ENCODE measurements around the gene ADCY7.

The ADCY7 gene

DNA sequence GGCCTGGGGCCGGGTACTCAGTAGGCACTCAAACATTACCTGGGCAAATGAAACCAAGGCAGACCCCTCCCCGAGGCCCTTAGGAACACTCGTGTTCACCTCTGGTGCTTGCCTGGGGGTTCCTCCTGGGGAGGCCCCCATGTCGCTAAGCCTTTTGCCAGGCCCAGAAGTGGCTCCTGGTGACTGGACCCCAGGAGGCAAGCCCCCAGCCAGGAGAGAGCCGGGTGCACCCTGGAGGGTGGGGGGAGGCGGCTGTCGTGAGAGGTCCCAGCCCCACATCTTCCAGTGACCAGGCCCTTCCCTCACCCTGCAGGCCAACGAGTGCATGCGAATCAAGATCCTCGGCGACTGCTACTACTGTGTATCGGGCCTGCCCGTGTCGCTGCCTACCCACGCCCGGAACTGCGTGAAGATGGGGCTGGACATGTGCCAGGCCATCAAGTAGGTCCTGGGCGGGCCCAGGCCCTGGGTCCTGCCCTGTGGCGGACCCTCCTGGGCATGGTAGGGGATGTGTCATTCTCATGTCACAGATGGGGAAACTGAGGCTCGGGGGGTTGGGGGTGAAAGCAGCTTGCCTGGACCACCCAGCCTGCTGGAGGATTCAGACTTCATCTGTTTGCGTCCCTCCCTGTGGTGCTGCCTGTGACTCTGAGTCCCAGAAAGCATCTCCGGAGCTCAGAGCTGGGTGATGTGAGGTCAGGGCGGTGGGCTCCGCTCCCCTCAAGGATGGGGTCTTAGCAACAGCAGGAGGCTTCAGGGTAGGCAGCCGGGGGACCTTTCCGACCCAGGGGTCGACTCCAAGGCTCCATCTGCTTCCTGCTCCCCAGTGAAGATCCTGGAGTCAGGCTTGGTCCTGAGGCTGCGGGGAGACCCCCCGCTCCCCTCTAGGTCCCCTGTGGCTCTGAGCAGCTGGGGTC, 32.5 kb downstream of the ADCY7 start:
- no peak for DNase-seq (ENCODE audit: low read depth in 2 of 2)

DNA sequence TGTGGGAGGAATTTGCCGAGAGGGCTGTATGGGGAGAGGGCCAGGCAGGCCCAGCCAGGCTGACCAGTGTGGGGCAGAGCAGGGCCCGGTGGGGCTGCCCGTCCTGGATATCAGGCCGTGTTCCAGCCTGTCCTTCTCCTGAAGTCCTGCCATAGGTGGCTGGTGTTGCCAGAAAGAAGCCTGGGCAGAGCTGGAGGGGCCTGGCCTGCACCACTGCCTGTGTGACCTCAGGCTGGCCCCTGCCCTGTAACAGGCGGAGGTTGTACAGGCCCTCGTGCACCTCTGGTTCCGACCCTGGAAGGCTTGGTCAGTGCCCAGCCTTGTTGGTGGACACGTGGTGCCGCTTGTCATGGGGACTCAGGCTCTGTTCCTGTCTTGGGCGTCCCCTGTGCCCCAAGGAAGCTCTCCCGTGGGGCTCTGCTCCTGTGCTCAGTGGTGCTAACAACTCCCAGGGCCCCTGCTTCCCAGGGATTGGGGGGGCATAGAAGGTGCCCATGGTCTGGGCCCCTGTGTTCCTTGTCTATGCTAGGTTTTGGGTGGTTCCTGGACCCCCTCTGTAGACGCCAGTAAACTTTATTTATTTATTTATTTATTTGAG, 33.3 kb downstream of the ADCY7 start:
- DNase-seq (ENCODE audit: low read depth in 2 of 2), result no peak

DNA sequence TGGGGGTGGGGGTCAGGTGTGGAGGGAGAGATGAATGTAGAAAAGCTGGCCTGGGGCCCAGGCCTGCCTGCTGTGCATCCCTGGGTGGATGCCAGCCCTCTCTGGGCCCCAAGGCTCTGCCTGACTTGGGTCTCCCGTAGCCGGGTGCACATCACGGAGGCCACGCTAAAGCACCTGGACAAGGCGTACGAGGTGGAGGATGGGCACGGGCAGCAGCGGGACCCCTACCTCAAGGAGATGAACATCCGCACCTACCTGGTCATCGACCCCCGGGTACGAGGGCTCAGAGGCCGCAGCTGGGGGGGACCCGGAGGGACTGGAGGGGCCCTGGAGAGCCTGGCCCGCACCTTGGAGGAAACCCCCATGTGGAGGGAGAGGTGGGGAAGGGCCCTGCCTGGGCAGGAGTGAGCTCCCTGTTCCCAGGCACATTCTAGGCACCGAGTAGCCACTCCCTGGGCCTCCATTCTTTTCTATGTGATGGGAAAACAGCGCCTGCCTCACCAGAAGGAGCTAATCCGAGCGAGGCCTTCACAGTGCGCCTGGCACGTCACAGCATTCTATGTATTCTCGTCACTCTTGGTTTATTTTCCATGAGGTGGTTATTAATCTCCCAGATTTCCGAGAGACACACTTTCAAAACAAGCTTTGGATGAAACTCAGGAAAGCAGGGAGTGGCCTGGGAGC, 34.7 kb downstream of the ADCY7 start:
- DNase-seq (ENCODE audit: low read depth in 2 of 2), result no peak

DNA sequence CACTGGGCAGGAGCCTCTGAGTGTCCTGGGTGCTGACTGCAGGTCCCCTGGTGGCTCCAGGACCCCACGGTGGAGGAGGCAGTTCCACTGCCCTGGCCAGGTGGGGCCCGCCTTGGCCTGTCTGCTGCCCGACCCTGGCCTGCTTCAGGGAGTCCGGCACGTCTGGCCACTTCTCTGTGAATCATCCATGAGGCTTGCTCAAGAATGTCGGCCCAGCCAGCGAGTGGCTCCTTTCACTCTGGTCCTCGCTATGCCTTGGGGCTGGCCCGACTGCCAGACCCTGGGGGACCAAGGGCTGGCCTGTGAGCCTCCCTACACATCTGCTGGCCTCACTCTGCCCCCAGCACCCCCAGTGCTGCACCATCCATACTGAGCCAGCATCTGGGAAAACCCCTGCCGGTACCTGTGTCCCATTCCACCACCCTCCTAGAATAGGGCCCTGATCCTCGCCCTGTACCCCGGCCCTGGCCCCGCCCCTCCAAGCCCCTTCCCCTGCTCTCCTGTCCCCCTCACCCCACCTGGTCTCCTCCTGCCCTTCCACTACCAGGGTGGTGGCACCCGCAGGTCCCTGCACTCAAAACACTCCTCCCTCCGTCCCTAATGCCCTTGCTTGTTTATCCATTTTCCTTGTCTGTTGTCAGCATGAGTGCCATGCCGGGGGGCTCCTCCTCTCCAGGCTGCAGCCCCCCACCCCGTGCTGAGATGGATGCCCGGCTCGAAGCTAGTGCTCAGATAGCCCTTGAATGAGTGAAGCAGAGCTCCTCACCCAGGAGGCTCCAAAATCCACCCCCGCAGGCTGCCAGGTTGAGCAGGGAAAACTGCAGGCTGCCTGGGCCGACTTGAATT, 35.5 kb downstream of the ADCY7 start:
- DNase-seq (ENCODE audit: low read depth in 2 of 2), result no peak

DNA sequence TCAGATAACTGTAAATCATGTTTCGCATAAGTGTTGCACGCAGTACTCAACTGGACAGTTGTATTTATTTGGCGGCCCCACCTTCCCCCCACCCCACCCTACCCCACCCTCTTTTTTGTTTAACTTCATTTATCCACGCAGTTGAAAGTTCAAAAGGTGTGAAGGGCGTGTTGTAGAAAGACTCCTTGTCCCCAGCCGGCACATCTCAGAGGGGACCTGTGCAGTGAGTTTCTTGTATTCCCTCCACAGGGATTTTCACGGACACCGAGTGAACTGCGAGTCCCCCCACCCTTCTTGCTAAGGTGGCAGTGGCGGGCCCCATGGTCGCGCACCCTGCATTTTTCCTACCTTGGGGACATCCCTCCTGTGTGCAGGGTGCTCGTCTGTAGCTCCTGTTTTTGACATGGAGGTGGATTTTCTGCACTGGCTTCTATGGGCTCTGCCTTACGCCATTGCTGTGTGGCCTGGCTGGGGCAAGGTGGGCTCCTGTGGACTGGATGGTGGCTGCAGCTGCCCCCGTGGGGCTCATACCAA, 36.2 kb downstream of the ADCY7 start:
- no peak for DNase-seq (ENCODE audit: low read depth in 2 of 2)

DNA sequence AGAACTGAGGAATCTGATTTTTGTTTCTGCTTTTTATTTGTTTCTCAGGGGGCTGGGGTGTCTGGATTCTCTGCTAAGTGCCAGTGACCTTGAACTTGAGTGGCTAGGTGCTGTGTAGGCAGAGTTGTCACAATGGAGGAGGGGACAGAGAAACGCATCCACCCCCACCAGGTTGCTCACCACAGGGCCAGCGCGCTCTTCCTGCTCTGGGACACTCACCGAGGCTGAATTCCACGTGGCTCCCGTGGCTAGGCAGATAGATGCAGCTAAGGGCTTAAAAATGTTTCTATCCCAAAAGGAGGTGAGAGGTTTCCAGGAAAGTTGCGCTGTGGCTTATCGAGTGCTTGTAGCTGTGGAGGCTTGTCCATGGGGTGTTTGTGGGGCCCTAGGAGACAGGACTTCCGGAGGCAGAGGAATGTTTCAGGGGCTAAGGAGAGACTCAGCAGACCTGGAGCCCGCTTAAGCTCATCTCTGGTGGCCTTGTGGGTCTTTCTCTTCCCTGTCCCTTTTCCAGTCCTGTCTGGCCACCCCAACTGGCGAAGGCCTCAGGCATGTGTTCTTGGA, 36.8 kb downstream of the ADCY7 start:
- no peak for DNase-seq (ENCODE audit: low read depth in 2 of 2)

DNA sequence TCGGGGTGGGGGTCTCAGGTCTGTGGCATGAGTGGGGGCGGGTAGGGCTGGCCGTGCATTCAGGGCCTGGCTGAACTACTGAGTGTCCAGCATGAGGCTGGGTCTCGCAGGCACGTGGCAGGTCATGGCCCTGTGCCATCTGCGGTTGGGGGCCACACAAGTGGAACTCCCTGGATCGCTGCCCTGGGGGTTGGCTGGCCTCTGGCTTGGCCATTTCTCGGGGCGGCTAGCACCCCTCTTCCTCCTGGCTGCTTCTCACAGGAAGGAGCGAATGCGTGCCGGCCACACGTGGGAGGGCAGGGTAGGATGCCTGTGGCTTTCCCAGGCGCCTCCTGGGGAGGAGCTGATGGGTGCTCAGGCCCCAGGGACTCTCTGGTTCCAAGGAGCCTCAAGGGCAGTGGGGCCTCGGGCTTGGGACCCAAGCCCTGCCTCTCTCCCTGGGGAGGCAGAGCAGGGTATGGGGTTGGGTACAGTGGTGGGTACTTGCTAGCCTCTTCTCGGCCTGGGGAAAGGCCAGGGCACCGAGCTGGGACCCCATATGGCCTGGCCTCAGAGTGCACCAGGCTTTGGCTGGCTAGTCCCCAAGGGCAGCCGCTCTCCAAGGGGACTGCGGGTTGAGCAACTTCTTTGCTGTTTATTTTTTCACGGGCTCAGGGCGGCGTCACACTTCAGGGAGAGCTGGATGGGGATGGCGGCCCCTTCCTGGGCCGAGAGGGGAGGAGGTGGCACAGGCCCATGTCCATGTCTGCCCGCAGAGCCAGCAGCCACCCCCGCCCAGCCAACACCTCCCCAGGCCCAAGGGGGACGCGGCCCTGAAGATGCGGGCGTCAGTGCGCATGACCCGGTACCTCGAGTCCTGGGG, 37.5 kb downstream of the ADCY7 start:
- DNase-seq (ENCODE audit: low read depth in 2 of 2), result no peak

DNA sequence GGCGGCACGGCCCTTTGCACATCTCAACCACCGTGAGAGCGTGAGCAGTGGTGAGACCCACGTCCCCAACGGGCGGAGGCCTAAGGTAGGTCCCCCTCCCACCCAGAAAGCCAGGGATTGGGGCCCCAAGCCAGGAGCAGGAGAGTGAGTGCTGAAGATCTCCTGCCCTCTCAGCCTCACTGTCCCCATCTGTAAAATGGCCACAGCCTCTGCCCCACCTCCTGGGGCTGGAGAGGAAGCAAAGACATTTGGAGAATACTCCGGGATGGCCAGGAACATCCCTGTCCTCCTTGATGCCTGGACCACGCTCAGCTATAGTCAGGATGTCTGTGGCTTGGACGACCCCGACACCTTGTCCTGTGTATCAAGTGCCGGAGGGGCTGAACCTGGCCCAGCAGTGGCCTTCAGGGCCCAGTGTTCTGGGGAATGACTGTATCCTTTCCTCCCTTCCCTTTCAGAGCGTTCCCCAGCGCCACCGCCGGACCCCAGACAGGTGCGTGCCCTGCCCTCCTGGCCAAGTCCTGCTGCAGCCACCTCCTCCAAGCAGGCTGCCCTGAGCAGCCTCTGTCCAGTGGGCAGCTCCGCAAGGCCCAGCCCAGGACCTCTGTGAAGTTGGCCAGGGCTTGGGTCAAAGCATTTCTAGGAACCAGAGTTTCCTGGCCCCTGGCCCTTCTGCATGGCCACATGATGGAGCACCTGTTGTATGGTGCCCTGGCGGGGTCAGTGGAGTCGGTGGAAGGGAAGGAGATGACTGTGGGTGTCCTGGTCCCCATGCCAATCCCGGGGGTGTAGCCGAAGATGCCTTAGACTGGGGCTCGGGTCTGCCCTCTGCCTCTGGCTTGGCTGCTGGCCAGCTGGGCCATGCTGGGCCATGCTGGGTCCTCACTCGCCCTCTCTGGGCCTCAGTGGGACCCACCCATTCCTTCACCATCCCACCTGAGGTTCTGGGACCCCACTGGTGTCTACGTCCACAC, 38.4 kb downstream of the ADCY7 start:
- no peak for DNase-seq (ENCODE audit: low read depth in 2 of 2)

DNA sequence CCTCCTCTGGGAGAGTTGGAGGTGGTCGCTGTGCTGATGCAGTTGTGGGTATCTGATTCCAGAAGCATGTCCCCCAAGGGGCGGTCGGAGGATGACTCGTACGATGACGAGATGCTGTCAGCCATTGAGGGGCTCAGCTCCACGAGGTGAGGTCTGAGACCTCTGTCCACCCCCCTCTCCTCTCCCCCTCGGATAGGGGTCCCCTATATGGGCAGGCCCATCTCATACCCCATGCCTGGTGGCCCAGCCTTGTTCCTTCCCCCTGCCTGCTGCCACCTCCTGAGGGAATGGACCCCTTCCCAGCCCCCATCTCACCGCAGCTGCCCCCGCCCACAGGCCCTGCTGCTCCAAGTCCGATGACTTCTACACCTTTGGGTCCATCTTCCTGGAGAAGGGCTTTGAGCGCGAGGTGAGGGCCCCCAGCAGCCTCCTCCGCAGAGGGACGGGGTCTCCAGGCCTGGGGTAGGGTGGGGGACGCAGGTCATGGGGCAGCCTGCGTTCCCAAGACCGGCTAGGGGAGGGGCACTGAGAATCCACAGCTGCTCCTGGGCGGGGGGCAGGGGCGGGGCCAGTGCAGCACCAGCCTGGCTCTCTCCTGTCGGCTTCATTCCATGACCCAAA, 39.2 kb downstream of the ADCY7 start:
- no peak for DNase-seq (ENCODE audit: low read depth in 2 of 2)

DNA sequence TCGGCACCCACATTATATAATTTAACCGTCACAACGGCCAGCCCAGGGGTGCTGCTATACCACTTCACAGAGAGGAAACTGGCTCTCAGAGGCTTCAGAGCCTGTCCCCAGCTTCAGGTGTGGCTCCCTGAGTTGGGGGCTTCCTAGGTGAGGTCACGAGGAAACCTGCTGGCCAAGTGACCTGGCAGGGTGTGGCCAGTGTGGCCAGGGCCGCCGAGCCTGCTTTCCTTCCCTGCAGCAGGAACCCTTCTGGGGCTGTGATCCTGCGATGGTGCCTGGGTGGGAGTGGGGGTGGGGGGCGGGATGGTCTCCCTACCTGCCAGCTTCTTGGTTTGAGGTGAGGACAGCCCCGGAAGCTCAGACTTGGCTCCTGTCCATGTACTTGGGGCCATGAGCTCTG, 39.9 kb downstream of the ADCY7 start:
- DNase-seq (ENCODE audit: low read depth in 2 of 2), result no peak

DNA sequence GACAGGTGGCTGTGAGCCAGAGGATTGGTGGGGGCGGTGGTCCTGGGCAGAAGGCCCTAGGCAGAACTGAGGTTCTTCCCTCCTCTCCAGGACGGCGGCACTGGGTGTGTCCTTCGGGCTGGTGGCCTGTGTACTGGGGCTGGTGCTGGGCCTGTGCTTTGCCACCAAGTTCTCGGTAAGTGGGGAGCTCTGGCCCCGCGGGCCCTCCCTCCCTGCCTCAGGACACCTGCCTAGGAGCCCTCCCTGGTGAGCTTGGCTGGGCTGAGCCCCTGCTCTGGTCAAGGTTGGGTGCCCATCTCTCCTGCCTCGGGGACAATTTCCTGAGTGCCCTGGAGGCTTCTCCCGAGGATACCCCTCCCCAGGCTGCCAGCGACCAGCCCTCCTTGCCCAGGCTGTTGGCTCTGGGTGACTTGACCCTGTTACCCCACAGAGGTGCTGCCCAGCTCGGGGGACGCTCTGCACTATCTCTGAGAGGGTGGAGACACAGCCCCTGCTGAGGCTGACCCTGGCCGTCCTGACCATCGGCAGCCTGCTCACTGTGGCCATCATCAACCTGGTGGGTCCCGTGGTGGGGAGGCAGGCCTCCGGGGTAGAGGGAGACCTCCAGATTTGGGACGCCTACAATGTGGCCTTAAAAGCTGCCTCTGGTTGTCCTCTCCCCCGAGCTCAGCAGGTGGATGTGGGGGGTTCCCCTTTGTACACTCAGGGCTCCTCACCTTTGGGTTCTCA, 42.0 kb downstream of the ADCY7 start:
- no peak for DNase-seq (ENCODE audit: low read depth in 2 of 2)

DNA sequence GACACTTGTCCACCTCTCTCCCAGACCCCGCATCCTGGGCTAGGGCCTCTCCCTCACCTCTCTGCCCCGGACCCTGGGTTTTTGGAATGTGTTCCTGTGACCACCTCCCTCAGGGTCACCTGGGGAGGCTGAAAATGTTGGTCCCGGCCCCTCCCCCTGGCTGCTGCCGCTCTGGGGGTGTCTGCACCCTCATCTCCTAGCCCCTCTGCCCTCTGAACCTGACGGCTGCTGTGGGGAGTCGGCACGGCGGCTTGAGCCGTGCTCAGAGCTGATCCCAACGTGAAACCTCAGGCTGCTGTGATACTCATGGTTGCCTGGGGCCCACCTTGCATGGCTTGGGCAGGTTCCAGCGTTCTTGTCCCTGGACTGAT, 42.8 kb downstream of the ADCY7 start:
- DNase-seq (ENCODE audit: low read depth in 2 of 2), result no peak

DNA sequence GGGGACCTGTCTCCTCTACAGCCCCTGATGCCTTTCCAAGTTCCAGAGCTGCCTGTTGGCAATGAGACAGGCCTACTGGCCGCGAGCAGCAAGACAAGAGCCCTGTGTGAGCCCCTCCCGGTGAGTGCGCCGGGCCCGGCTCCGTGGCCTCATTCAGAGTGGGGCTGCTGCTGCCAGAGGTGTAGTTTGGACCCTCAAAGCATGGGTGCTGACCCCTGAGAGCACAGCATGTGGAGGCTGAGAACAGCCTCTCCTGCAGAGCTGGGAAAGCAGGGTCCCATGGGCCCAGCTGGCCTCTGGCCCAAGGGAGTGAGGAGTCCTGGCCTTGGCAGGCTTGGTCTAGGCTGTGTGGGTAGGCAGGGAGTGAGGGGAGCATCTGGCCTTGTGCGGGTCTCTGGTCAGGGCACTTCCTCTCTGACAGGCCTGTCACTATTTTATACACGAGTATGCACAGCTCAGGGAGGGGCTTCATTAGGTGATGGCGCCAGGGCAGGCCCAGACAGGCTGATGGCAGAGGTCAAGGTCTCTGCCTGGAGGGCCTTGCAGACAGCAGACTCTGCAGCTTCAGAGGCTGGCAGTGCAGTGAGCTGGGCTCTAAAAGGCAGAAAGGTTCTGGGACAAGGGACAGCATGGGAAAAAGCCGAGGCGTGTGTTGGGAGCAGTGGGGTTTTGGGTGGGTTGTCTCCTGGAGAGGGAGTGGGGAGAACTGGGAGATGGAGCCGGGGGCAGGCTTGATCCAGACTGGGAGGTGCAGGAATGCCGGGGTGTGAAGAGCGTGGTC, 43.4 kb downstream of the ADCY7 start:
- DNase-seq (ENCODE audit: low read depth in 2 of 2), result no peak

DNA sequence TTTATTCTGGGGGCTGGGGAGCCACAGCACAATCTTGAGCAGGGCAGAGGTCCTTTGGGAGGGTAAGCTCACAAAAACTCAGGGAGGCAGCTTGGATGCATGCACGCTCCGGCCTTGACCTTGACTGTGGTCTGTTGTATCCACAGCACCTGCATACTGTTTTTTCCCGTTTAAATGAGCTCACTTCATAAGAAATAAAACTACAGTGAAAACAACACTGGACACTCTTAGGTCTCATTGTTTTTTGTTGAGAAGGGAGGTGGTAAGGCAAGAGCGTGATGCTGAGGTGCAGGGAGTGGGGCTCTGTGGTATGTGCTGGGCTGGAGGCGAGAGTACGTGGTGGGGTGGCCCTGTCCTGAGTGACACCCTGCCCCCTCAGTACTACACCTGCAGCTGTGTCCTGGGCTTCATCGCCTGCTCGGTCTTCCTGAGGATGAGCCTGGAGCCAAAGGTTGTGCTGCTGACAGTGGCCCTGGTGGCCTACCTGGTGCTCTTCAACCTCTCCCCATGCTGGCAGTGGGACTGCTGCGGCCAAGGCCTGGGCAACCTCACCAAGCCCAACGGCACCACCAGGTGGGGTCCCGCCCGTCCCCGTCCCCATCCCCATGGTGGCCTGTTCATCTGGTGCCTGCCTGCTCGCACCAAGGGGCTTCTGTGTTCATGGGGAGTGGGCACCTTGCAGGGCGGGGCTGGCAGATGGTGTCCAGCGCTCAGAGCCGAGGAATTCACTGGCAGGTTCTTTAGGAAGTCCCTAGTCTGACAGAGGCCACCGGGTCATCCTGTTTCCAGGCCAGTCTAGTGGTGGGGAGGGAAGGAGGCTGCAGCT, 44.2 kb downstream of the ADCY7 start:
- no peak for DNase-seq (ENCODE audit: low read depth in 2 of 2)

DNA sequence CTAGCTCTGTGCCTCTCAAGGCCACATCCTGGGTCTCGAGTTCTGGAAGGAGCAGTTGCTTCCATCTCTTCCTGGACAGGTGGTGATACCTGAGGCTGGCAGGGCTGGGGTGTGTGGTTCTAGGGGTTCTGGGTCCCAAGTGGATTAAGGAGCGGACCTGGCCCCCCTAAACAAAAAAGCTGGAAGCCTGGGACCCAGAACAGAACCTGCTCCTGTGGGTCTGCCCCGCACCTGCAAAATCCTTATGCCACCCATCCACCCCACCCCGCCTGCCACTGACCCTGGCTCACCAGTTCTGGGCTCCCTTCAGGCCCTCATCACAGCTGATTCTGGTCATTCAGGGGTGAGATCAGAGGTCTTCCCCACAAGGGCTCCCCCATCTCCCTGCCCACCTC, 44.8 kb downstream of the ADCY7 start:
- DNase-seq (ENCODE audit: low read depth in 2 of 2), result no peak

DNA sequence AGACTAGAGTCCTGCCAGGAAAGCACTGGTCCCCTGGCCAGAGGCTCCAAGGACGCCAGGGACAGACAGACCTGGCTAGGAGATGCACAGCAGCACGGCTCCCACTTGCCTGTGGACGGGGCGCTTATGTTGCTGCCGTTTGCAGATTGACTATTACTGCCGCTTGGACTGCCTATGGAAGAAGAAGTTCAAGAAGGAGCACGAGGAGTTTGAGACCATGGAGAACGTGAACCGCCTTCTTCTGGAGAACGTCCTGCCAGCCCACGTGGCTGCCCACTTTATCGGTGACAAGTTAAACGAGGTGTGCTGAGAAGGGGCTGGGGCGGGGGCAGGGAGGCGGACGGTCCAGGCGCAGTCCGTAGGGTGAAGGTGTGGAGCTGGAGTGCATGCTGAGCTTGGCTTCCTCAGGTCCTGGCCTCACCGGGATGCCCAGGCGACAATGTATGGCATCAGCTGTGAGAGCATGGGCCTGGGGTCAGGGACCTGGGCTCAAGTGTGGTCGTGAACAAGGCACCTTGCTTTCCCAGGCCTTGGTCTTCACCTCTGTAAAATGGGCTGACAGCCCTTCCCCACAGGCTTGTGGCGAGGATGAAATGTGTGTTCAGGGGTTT, 45.6 kb downstream of the ADCY7 start:
- DNase-seq (ENCODE audit: low read depth in 2 of 2), result no peak

Measured in stimulated activated CD4-positive, alpha-beta T cell treated with anti-CD3 and anti-CD28 coated beads, Interleukin-1b, Interleukin-23, amount 100 ng/mL, for 1 hour (primary cell).